Neural cell (in vitro differentiated cells): ENCODE results near the gene LGALS3BP.

Experiments used
- POLR2AphosphoS5 ChIP-seq: IDR thresholded peaks from 2 replicates; pipeline ENCODE4 v1.6.1; 2012
- RAD21 ChIP-seq: fragments of 450-650 bp; conservative IDR thresholded peaks from 2 replicates; pipeline ENCODE4 v1.6.1; 2014; ENCODE audit warnings: antibody characterized with exemption, mild to moderate bottlenecking, moderate library complexity
- TF ChIP-seq, protein P1 (sequence below): fragments of 450-650 bp; IDR thresholded peaks from 2 replicates; pipeline ENCODE4 v1.5.1; 2014; ENCODE audit warnings: antibody characterized with exemption, mild to moderate bottlenecking, moderate library complexity; ENCODE audit not compliant: poor library complexity, severe bottlenecking

DNA sequence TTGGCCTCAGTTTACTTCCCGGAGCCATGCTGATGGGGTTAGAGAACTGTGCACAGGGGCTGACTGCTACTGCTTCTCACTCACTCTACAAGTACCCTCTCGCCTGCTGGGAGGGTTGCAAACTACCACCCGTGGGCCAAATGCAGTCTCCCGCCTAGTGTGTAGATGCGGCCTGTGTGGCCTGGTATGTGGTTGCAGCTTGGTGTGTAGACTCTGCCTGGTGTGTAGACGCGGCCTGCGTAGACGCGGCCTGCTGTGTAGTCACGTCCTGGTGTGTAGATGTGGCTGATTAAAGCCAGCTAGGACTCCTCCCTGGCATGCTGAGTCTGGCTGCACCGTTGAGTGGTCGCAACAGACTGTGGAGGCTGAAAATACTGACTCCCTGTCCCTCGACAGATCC is 22.6 kb upstream of the LGALS3BP start:
- TF ChIP-seq, protein P1, sequence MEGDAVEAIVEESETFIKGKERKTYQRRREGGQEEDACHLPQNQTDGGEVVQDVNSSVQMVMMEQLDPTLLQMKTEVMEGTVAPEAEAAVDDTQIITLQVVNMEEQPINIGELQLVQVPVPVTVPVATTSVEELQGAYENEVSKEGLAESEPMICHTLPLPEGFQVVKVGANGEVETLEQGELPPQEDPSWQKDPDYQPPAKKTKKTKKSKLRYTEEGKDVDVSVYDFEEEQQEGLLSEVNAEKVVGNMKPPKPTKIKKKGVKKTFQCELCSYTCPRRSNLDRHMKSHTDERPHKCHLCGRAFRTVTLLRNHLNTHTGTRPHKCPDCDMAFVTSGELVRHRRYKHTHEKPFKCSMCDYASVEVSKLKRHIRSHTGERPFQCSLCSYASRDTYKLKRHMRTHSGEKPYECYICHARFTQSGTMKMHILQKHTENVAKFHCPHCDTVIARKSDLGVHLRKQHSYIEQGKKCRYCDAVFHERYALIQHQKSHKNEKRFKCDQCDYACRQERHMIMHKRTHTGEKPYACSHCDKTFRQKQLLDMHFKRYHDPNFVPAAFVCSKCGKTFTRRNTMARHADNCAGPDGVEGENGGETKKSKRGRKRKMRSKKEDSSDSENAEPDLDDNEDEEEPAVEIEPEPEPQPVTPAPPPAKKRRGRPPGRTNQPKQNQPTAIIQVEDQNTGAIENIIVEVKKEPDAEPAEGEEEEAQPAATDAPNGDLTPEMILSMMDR, result no peak
- no peak for TF ChIP-seq POLR2AphosphoS5
- no peak for TF ChIP-seq RAD21
